HG03039 (cell line): Measurements from ENCODE around the gene LRBA.

Experiments
- ATAC-seq: cut with Tn5 transposase; IDR thresholded peaks from one replicate; pipeline ENCODE4 v1.9.1; 2021; ENCODE audit warnings: mild to moderate bottlenecking, moderate library complexity; ENCODE audit not compliant: unreplicated experiment

The LRBA gene

DNA sequence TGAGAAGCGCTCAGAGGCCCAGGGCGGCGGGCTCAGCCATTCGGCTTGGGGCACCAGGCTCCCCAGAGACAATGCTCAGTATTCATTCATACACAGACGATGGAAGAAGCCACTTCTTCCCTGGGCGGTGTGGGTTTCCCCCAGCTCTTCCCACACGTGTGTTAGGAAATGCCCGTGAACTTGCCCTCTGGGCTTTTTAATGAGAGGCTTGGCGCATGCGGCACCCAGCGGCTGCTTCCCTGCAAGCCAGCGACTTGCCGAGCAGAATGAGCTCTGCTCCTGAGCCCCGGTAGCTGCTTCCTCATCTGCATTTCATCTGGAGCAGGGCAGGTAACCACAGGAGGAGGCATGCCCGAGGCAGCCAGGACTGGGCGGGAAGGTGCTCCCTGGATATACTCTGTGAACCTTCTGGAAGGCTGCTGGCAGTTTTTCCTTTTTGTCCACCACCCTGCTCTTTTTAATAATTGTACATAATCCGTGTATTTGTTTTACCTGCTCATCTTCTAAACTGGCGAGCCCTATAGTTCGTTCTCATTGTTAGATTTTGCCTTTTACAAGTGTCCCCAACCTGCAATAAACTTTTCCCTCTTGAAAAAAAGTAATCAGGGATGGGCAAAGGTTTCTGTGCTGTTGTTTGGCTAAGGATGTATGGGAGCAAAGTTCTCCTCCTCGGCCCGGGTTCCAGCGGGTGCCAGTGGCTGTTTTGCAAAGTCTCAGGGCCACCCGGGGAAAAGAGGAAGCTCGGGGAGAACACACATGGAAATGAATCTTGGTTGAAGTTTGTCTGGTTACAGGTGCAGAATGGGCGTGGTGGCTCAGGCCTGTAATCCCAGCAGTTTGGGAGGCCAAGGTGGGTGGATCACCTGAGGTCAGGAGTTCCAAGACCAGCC lies 758.0 kb downstream of the LRBA start:
- no peak for ATAC-seq

- no peak for ATAC-seq
Measured at GRCh38 chr4:150256225-150256620, 758.9 kb downstream of the LRBA start.

- ATAC-seq = no peak
Measured at GRCh38 chr4:150255610-150256224, 759.4 kb downstream of the LRBA start.

DNA sequence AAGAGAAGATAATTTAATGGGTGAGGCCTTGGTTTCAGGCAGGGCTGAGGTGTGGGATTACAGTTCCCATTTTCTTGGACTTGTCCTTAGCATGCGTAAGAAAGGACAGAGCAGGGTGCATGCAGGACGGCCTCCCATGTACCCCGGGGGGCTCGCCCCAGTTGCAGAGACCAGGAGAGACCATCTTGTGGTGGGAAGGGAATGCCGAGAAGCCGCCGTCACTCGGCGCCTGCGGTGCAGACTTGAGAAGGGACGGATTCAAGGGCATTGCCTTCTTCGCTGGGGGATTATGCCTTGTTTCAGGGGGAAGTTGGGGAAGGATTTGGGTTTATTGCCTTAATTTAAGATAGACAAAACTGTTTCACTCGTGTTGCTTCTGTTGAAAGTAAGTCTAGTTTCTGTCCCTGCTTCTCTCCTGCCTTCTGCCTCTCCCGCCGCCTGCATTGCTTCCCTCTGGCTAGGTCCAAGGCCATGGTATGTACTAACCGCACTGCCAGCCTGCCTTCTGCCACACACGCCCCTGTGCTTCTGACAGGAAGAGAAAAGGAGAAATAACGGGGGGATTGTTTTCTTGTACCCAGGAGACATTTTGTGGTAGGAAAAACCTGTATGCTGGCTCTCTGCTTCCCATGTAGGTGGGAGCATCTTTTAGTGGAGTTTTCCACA lies 761.0 kb downstream of the LRBA start:
- ATAC-seq = no peak

DNA sequence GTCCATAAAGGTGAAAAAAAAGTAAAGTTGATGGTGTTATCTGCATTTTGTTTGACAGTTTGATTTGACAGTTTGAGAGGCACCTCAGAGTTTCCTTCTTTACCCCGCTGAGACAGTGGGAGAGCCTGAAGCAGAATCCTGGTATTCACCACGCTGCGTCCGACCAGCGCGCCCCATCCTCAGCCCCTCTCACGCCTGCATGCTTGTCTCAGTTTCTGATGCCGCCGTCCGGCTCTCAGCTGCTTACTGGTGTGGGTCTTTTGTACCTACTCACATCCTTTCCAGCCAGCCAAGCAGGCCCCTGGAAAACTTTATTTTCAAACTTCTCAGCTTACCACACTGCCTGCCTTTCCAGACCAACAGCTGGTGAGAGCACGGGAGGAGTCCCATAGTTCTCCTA lies 761.7 kb downstream of the LRBA start:
- ATAC-seq = no peak

- no peak for ATAC-seq
Measured at GRCh38 chr4:150252741-150253140, 762.3 kb downstream of the LRBA start.

- no peak for ATAC-seq
Measured at GRCh38 chr4:150252306-150252705, 762.8 kb downstream of the LRBA start.

DNA sequence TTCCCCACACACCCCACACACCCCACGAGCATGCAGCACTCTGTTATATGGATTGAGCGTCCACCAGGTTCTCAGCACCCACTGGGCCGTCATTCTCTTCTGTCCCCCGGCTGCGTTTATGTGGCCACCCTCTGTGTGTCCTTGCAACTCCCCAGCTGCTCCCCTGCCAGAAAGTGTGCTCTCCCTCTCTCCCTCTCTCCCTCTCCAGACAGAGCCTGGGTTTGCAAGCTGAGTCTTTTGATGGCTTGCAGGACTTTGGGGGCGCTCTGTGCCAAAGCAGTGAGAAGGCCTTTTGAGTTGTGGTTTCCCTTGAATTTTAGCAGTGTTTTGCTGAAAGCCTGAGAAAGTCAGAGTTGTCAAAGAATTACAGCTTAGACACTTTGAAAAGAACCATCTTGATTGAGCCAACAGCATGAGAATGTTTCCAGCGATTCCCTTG lies 763.3 kb downstream of the LRBA start:
- ATAC-seq = no peak

GRCh38 chr4:150250998-150251651 lies 764.0 kb downstream of the LRBA start:
- ATAC-seq = no peak

DNA sequence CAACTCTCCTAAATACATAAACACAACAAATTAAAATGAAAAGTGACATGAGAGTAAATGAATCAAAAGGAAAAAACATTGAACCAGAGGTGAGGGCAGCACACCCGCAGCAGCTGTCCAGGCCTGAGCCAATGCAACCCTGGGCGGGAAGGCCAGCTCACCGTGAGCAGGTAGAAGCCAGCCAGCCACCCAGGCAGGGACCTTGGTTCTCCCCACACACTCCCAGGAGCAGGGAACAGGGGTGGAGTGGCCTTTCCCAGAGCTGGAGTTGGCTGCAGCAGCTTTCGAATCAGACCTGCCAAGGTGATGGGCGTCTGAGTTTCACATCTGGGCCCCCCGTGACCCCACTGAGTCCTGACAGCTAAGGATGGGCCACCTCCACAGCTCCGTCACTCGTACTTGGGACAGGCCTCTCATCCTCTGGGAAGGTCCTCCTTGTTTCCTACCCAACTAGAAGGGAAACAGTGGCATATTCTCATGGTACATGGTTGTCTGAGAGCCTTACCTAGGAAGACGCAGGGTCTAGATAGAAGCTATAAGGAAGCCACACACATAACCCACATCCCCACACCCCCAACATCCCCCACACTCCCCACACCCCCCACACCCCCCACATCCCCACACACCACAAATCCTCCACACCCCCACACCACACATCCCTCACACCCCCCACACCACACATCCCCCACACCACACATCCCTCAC lies 764.6 kb downstream of the LRBA start:
- no peak for ATAC-seq

- ATAC-seq = no peak
Measured at GRCh38 chr4:150248181-150248580, 766.9 kb downstream of the LRBA start.

DNA sequence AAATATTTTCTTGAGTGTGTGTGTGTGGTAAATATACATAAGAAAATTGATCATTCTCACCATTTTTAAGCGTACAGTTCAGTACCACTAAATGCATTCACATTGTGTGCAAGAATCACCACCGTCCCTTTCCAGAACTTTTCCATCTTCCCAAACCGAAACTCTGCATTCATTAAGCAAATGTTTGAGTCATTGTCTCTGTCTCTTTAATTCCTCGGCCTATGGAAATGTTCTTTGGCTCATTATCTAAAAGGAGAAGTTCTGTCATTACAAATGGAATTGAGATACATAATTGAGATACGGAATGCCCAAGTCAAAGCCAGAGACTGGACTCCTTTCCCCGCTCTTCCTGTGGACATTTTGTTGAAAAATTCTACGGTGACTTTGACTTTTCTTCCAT lies 767.9 kb downstream of the LRBA start:
- ATAC-seq = no peak

GRCh38 chr4:150244600-150244999 lies 770.5 kb downstream of the LRBA start:
- no peak for ATAC-seq

- ATAC-seq = no peak
Measured at GRCh38 chr4:150243932-150244331, 771.2 kb downstream of the LRBA start.

DNA sequence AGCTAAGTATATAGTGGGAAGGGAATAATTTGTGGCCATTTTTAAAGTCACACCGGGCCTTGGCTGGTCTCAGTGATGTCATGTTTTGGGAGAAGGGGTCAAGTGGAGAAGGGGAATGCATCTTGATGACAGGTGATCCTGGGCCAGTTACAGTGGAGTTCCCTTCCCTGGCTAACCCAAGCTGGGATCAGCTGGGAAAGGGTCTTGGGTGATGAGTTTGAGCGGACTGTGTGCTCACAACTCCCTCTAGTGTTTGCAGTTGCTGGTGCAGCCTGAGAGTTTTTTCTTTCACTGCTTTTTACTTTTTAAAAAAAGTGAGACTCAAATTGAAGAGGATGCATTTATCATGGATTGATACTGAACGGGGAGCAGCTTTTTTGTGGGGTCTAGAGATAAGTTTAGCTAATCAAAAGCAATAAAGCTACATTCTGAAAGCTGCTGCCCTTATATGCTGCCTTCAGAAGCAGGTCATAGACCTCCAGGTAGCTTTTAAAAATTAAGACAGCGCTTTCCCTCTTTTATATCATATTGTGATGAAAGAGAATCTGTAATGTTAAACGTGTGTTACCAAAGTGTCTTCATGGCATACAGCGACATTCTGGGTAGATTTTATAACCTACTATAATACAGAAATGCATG lies 772.1 kb downstream of the LRBA start:
- no peak for ATAC-seq

DNA sequence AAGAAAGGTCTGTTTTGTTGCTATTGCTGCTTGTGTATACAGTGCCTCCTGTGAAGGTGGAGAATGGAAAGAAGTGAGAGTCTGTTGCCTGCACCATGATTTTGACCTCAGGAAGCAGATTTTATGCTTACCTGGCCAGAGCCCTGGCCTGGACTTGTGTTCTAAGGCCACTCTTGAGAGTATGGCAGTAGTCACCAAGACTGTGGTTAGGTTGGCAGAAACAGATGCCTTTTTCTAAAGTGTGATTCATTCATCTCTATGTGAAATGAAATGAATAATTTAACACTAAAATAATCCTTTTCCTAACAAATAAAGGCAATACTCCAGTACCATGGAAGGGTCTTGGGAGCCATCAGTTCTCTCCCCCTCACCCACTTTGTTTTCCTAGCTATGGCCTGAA lies 775.1 kb downstream of the LRBA start:
- no peak for ATAC-seq

DNA sequence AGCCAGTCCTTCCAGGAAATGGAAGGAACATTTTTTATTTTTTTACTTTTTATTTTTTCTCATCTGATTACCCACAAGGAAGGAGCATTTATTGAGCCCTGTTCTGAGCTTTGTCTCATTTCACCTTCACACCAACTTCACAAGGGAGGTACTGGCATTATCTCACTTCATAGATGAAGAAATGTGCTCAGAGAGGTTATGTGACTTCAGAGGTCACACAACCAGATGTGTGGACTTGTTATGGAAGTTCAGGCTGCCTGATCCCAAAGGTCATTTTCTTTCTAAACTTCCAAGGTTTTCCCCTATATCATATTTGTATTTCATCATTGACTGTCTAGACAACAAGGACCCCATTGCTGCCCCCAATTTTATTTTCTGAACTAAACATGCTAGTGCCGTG lies 776.5 kb downstream of the LRBA start:
- no peak for ATAC-seq

GRCh38 chr4:150237110-150237872 lies 777.8 kb downstream of the LRBA start:
- no peak for ATAC-seq

DNA sequence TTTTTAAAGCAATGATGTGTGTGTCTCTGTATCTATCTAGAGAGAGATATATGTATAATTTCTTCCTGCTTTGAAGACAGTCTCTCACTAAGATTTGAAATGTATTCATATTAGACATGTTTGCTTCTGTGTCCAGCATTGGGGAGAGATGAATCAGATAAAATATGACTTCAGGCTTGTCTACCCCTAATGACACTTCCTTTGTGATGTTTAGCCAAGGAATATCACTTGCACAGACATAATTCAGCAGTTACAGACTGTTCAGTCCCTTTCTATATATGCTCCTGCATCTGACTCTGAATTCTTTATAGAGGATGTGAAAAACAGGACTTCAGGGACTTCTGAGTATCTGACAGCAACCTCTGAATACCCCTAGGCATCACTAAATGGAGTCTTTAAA lies 778.5 kb downstream of the LRBA start:
- ATAC-seq = no peak
